Mesendoderm (in vitro differentiated cells): ENCODE results near the gene BSN.
"Not testable (repeated sequence)": the region's sequence is repeated elsewhere in the genome, so short reads cannot be mapped to it uniquely, and the experiment has no call there.

Experiments
- DNase-seq: peaks from one replicate; pipeline ENCODE4 v3.0.0; 2013
- H2AK5ac ChIP-seq: 2 replicates; pipeline ENCODE4 v1.6.1; 2013; ENCODE audit warnings: low read length, inconsistent platforms
- H2BK120ac ChIP-seq: 2 replicates; pipeline ENCODE4 v1.6.1; 2013; ENCODE audit warnings: low read depth, mild to moderate bottlenecking, low read length, moderate library complexity, mixed read lengths
- H2BK15ac ChIP-seq: replicated peaks from 2 replicates; pipeline ENCODE4 v1.6.1; 2013; ENCODE audit warnings: low read depth, mild to moderate bottlenecking, moderate library complexity
- H2BK5ac ChIP-seq: 2 replicates; pipeline ENCODE4 v1.6.1; 2013; ENCODE audit warnings: low read length, inconsistent platforms
- H3K18ac ChIP-seq: 2 replicates; pipeline ENCODE4 v1.6.1; 2013; ENCODE audit warnings: mild to moderate bottlenecking, low read length, mixed read lengths
- H3K23ac ChIP-seq: one replicate; pipeline ENCODE4 v1.6.1; 2013; ENCODE audit warnings: low read length
- H3K27ac ChIP-seq: 2 replicates; pipeline ENCODE4 v1.5.1; 2013; ENCODE audit warnings: low read depth, mild to moderate bottlenecking, inconsistent platforms, low read length, moderate library complexity
- H3K27me3 ChIP-seq: 2 replicates; pipeline ENCODE4 v1.6.1; 2013; ENCODE audit warnings: low read length, control low read depth, mild to moderate bottlenecking, inconsistent platforms; ENCODE audit not compliant: insufficient read depth, poor library complexity
- H3K36me3 ChIP-seq: 2 replicates; pipeline ENCODE4 v1.6.1; 2013; ENCODE audit warnings: low read length, inconsistent platforms; ENCODE audit not compliant: control insufficient read depth, insufficient read depth
- H3K4ac ChIP-seq: one replicate; pipeline ENCODE4 v1.6.1; 2013; ENCODE audit warnings: low read depth, mild to moderate bottlenecking, low read length, moderate library complexity
- H3K4me1 ChIP-seq: 2 replicates; pipeline ENCODE4 v1.6.1; 2013; ENCODE audit warnings: low read depth, low read length, inconsistent platforms; ENCODE audit not compliant: control insufficient read depth
- H3K4me2 ChIP-seq: 2 replicates; pipeline ENCODE4 v1.6.1; 2013; ENCODE audit warnings: low read length
- H3K4me3 ChIP-seq: 2 replicates; pipeline ENCODE4 v1.5.1; 2013; ENCODE audit warnings: mild to moderate bottlenecking, low read length
- H3K56ac ChIP-seq: one replicate; pipeline ENCODE4 v1.6.1; 2013; ENCODE audit warnings: low read length
- H3K79me1 ChIP-seq: 2 replicates; pipeline ENCODE4 v1.6.1; 2013; ENCODE audit warnings: low read length, inconsistent platforms
- H3K79me2 ChIP-seq: 2 replicates; pipeline ENCODE4 v1.6.1; 2013; ENCODE audit warnings: mild to moderate bottlenecking, low read length; ENCODE audit not compliant: control insufficient read depth, insufficient read depth
- H3K9ac ChIP-seq: 2 replicates; pipeline ENCODE4 v1.6.1; 2013; ENCODE audit warnings: low read length, inconsistent platforms
- H4K5ac ChIP-seq: one replicate; pipeline ENCODE4 v1.6.1; 2013; ENCODE audit warnings: low read length
- H4K8ac ChIP-seq: one replicate; pipeline ENCODE4 v1.6.1; 2013; ENCODE audit warnings: low read depth, mild to moderate bottlenecking, control low read depth, low read length, moderate library complexity
- WGBS: extraction: QIAGEN DNeasy Blood & Tissue Kit; methylation state at CpG from one replicate; pipeline ENCODE4 v1.1.7; 2013; ENCODE audit warnings: low lambda C conversion rate, missing lambda C conversion rate; ENCODE audit not compliant: insufficient coverage; ENCODE audit errors: extremely low coverage; 5-methylcytosine and 5-hydroxymethylcytosine counted together

Gene BSN

GRCh38 chr3:49680493-49681231 is 126.4 kb downstream of the BSN start:
- H3K23ac ChIP-seq = no peak overlapping the region
- no peak overlapping the region for H3K9ac ChIP-seq
- no CpG with 5 or more reads among the region's 7 CpGs for WGBS
- no peaks in the 10 kb centered on the region for H3K27me3 ChIP-seq
- H3K18ac ChIP-seq = no peak overlapping the region
- H3K4me3 ChIP-seq = no peak overlapping the region
- H3K79me1 ChIP-seq = peaks cover 3% of the 10 kb centered on the region
- H4K5ac ChIP-seq = no peak overlapping the region
- no peak overlapping the region for H4K8ac ChIP-seq
- H3K56ac ChIP-seq = no peak overlapping the region
- peaks cover 21% of the 10 kb centered on the region for H3K36me3 ChIP-seq
- H3K27ac ChIP-seq = no peak overlapping the region
- no peak overlapping the region for H3K4ac ChIP-seq
- no peak overlapping the region for H2BK120ac ChIP-seq
- H2BK15ac ChIP-seq = no peak overlapping the region
- H2AK5ac ChIP-seq = no peak overlapping the region
- H2BK5ac ChIP-seq = no peak overlapping the region
- H3K4me2 ChIP-seq = no peak overlapping the region
- DNase-seq = no peak
- no peaks in the 10 kb centered on the region for H3K79me2 ChIP-seq
- no peaks in the 10 kb centered on the region for H3K4me1 ChIP-seq

DNA sequence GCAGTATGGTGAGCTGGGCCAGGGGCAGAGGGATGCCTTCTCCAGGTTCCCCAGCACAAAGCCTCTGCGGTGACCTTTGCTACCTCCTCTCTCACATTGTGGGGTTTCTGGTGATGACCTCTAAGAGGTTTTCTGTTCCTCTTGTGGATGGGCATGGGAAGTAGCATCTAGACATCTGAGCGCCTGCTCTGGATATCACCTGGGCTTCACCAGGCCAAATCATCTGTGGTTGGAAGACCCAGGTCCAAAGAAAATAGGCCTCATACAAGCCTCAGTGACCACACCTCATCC is 126.9 kb downstream of the BSN start:
- H3K4me2 ChIP-seq = no peak overlapping the region
- H3K4me3 ChIP-seq = no peak overlapping the region
- no peaks in the 10 kb centered on the region for H3K79me1 ChIP-seq
- H3K4ac ChIP-seq = no peak overlapping the region
- H3K56ac ChIP-seq = no peak overlapping the region
- no peak overlapping the region for H3K27ac ChIP-seq
- no peak overlapping the region for H2BK5ac ChIP-seq
- H3K18ac ChIP-seq = no peak overlapping the region
- no peak overlapping the region for H4K8ac ChIP-seq
- H3K27me3 ChIP-seq = no peaks in the 10 kb centered on the region
- no peak overlapping the region for H4K5ac ChIP-seq
- H3K4me1 ChIP-seq = no peaks in the 10 kb centered on the region
- H3K79me2 ChIP-seq = no peaks in the 10 kb centered on the region
- H2BK120ac ChIP-seq = no peak overlapping the region
- H2BK15ac ChIP-seq = no peak overlapping the region
- H3K23ac ChIP-seq = no peak overlapping the region
- H2AK5ac ChIP-seq = no peak overlapping the region
- DNase-seq = no peak
- H3K9ac ChIP-seq = no peak overlapping the region
- WGBS = no CpG with 5 or more reads among the region's 2 CpGs
- H3K36me3 ChIP-seq = peaks cover 21% of the 10 kb centered on the region

DNA sequence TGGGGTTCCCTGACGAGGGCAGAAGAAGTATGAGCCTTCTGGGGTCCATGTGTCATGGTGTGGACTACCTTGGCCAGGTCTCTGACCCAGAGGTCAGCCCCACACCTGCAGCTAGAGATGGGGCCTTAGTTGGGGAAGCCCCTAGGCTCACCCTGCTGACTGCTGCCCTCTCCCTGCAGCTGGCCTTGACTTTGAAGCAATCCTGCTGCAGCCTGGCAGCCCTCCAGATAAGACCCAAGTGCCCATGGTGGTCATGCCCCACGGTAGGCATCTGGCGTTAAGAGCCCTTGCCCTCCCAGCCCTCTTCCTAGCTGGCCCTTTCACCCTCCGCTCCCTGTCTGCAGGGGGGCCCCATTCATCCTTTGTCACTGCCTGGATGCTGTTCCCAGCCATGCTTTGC is 127.3 kb downstream of the BSN start:
- Histone ChIP-seq H3K27ac (no peak overlapping the region), H2AK5ac (no peak overlapping the region), H3K27me3 (no peaks in the 10 kb centered on the region), H2BK120ac (no peak overlapping the region), H3K79me2 (no peaks in the 10 kb centered on the region), H3K4ac (no peak overlapping the region), H4K5ac (no peak overlapping the region), H3K36me3 (peaks cover 20% of the 10 kb centered on the region), H3K4me2 (no peak overlapping the region), H4K8ac (no peak overlapping the region), H3K9ac (no peak overlapping the region), H3K79me1 (no peaks in the 10 kb centered on the region), H2BK5ac (no peak overlapping the region), H3K4me1 (no peaks in the 10 kb centered on the region), H3K56ac (no peak overlapping the region), H2BK15ac (no peak overlapping the region), H3K18ac (no peak overlapping the region), H3K4me3 (no peak overlapping the region), H3K23ac (no peak overlapping the region)
- no peak for DNase-seq
- no CpG with 5 or more reads among the region's 4 CpGs for WGBS

- no CpG with 5 or more reads among the region's 6 CpGs for WGBS
Measured at GRCh38 chr3:49683162-49683561, 128.9 kb downstream of the BSN start.

GRCh38 chr3:49684453-49684852 is 130.2 kb downstream of the BSN start:
- H3K18ac ChIP-seq, H2AK5ac ChIP-seq, H2BK5ac ChIP-seq, H2BK15ac ChIP-seq, H3K79me2 ChIP-seq, H3K56ac ChIP-seq, H3K27me3 ChIP-seq, H3K4me2 ChIP-seq, H3K9ac ChIP-seq, H3K23ac ChIP-seq, H3K4ac ChIP-seq, DNase-seq, H4K8ac ChIP-seq, H3K4me1 ChIP-seq, H2BK120ac ChIP-seq, H3K79me1 ChIP-seq, H4K5ac ChIP-seq, H3K4me3 ChIP-seq, H3K27ac ChIP-seq: not testable (repeated sequence)
- WGBS = no CpG with 5 or more reads among the region's 2 CpGs
- H3K36me3 ChIP-seq = peaks cover 15% of the 10 kb centered on the region

More at GRCh38 chr3:49683162-49683561, 128.9 kb downstream of the BSN start:
- Histone ChIP-seq H3K4me3 (no peak overlapping the region), H4K8ac (no peak overlapping the region), H3K18ac (no peak overlapping the region), H3K79me1 (no peaks in the 10 kb centered on the region), H3K4me2 (no peak overlapping the region), H4K5ac (no peak overlapping the region), H2AK5ac (no peak overlapping the region), H2BK120ac (no peak overlapping the region), H3K4me1 (no peaks in the 10 kb centered on the region), H3K4ac (no peak overlapping the region), H3K27ac (no peak overlapping the region), H3K27me3 (no peaks in the 10 kb centered on the region), H3K23ac (no peak overlapping the region), H3K9ac (no peak overlapping the region), H3K36me3 (peaks cover 18% of the 10 kb centered on the region), H3K56ac (no peak overlapping the region), H3K79me2 (no peaks in the 10 kb centered on the region), H2BK15ac (no peak overlapping the region), H2BK5ac (no peak overlapping the region)
- DNase-seq = no peak

DNA sequence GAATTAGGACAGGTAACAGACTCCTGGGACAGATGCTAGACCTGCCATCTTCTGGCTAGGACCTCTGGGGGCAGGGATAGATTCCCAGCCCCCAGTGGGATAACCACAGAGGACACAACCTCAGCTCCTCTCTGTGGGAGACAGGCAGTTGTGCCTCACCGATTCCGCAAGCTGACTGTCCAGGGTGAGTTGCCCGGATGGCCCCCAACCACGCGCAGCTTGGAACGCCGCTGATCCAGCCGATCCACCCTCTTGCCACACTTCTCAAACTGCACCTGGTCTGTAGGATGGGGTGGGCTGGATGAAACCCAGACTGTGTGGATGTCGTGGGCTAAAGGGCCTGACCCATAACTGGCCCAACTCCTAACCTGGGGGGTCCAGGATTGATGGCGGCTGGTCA is 130.8 kb downstream of the BSN start:
- not testable (repeated sequence) for H3K4me1 ChIP-seq, DNase-seq, H3K4ac ChIP-seq, H3K79me1 ChIP-seq, H3K27me3 ChIP-seq, H4K8ac ChIP-seq, H3K79me2 ChIP-seq, H3K56ac ChIP-seq, H2BK120ac ChIP-seq, H3K4me2 ChIP-seq, H2AK5ac ChIP-seq, H2BK15ac ChIP-seq, H3K23ac ChIP-seq, H2BK5ac ChIP-seq, H3K9ac ChIP-seq, H3K4me3 ChIP-seq, H3K18ac ChIP-seq, H4K5ac ChIP-seq, H3K27ac ChIP-seq
- peaks cover 12% of the 10 kb centered on the region for H3K36me3 ChIP-seq
- no CpG with 5 or more reads among the region's 10 CpGs for WGBS
